GM13977 (cell line): ENCODE results near the gene TSPAN4.

Experiments used
- DNase-seq: peaks from one replicate; pipeline ENCODE4 v3.0.0; 2012; ENCODE audit warnings: low spot score
- in situ Hi-C: fragments of 300-500 bp; cut with MboI; formaldehyde crosslinking; loops from one replicate; pipeline ENCODE4 v1.12.0; 2022; ENCODE audit warnings: low sequenced_read_pairs, low pct_unique_long_range_greater_than_20kb, mixed read lengths, inconsistent platforms; ENCODE audit not compliant: unreplicated experiment
- TF ChIP-seq, protein P1 (sequence below): IDR thresholded peaks from 2 replicates; pipeline ENCODE4 v1.5.1; 2012; ENCODE audit warnings: mild to moderate bottlenecking, control low read depth; ENCODE audit not compliant: insufficient read depth; ENCODE audit errors: extremely low read depth, missing control alignments

The TSPAN4 gene

DNA sequence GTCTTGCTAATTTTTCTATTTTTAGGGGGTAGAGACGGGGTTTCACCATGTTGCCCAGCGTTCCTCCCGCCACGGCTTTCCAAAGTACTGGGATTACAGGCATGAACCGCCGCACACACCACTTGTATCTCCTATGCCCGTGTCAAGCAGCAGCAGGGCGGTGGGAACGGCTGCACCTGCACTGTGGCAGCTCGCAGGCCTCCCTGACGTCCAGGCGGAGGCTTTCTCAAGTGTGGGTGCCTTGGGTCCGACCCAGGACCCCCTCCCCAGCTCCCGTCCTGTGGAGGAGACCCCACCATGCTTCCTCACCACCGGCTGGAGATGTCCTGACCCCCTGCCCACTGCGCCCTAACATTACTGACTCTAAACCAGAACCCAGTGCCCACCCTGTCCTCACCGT is 25.7 kb downstream of the TSPAN4 start:
- DNase-seq = no peak
- TF ChIP-seq, protein P1, sequence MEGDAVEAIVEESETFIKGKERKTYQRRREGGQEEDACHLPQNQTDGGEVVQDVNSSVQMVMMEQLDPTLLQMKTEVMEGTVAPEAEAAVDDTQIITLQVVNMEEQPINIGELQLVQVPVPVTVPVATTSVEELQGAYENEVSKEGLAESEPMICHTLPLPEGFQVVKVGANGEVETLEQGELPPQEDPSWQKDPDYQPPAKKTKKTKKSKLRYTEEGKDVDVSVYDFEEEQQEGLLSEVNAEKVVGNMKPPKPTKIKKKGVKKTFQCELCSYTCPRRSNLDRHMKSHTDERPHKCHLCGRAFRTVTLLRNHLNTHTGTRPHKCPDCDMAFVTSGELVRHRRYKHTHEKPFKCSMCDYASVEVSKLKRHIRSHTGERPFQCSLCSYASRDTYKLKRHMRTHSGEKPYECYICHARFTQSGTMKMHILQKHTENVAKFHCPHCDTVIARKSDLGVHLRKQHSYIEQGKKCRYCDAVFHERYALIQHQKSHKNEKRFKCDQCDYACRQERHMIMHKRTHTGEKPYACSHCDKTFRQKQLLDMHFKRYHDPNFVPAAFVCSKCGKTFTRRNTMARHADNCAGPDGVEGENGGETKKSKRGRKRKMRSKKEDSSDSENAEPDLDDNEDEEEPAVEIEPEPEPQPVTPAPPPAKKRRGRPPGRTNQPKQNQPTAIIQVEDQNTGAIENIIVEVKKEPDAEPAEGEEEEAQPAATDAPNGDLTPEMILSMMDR = no peak
- in situ Hi-C loops = no loop called here

DNA sequence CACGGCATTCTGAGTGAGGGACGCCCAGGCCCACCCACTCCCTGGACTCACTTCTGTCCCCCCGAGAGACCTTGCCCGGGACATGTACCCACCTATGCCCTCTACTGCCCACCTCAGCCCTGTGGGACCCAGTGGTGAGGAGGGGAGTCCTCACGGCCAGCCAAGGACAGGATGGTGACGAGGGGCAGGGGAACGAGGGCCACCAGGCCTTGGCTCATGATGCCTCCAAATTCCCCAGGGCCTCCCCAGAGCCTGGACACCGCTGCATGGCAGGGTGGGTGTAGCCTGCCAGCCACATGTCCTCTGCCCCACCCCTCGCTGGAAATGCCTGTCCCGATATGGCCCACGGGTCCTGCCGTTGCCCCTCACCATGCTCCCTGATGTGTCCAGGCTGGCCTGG is 26.1 kb downstream of the TSPAN4 start:
- in situ Hi-C loops = no loop called here
- no peak for DNase-seq
- TF ChIP-seq, protein P1 = no peak

DNA sequence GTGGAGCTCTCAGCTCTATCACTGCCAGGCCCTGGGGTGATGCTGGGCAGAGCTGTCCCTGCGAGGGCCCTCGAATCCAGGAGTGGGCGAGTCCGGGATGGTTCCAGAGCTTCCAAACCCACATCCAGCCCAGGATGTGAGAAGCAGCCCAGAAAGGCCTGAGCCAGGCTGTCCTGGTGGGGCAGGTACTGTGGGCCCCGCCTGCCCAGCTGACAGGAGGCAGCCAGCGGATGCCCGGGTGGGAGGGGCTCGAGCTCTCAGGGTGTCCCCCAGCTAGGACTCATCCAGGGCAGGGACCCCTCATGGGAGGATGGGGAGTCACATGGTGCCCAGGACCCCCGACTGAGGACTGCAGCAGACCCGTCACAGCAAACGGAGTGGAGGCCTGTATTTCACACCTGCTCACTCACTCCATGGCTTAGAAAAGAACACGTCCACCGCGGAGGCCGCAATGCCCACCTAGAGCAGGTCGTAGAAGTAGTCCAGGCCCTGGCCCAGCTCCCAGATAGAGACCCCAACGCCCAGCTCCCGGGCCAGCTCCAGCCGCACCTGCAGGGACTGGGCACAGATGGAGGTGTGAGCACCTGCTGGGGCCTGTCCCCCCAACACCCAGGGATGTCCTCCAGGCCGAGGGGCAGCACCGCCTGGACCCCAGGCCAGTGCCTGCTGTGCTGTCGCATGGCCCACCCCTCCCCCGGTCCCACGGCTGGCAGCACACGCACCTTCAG is 26.9 kb downstream of the TSPAN4 start:
- TF ChIP-seq, protein P1 = no peak
- in situ Hi-C loops = no loop called here
- DNase-seq = no peak

DNA sequence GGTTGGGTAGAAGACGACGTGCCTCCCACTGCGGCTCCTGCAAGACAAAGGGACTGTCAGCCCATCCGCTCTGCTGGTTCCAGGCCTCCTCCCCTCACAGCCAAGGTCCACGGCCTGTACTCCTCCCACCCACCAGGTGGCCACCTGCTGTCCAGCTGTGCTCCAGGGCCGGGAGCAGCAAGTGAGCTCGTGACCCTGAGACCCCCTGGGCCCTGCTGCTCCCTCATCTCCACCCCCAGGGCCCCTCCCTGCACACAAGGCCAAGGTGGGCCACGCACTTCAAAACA is 27.4 kb downstream of the TSPAN4 start:
- no peak for DNase-seq
- in situ Hi-C loops = no loop called here

DNA sequence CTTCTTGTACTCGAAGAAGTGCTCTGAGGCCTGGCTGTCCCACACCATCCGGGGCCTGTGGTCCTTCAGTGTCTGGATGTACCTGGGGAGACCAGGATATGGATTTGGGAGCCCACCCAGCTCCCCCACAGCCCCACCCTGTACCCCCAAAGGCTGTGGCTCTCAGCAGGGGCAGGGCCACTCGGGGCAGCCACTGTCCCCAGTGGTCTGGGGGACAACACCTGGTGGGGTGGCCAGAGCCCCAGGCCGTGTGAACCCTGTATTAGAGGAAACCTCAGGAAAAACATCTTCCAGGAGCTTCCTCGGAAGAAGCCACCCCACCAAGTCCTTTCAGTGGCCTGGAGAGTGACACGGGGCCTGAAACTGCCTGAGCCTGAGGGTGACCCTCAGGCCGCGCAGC is 27.8 kb downstream of the TSPAN4 start:
- TF ChIP-seq, protein P1 = no peak
- in situ Hi-C loops = no loop called here
- no peak for DNase-seq

More for the DNA sequence above, 27.4 kb downstream of the TSPAN4 start:
- TF ChIP-seq, protein P1 = no peak

DNA sequence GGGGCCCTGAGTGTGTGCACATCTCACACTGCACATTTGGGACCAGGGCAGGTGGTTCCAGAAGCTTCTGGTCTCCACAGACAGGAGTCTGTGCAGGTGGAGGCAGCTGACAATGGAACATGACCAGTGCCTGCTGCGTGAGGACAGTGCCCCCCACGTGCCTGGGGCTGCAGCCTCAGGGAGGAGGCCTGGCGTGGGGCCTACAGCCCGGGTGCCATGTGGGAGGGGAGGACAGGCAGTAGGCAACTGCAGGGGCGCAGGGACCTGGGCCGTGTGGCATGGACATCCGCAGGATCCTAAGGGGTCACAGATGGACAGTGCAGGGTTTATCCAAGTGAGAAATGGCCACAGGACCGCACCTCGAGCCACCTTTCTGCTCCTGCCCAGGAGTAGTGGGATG is 28.8 kb downstream of the TSPAN4 start:
- in situ Hi-C loops = no loop called here
- TF ChIP-seq, protein P1 = no peak
- DNase-seq = no peak
